Measurements from ENCODE around the gene BFAR.
"Not testable (repeated sequence)": the region's sequence is repeated elsewhere in the genome, so short reads cannot be mapped to it uniquely, and the experiment has no call there.

- not testable (repeated sequence) for TF ChIP-seq CTCF (IDR thresholded peaks at IDR 0.05; ENCODE audit: low read length); EZH2 (IDR thresholded peaks at IDR 0.05; ENCODE audit: borderline replicate concordance, low read length)
These were observed 2.0 kb upstream of the BFAR start for GRCh38 chr16:14630620-14631330.
